ENCODE data around the gene HSPA4L.

- TF ChIP-seq POLR2A (IDR thresholded peaks at IDR 0.05; ENCODE audit: low read length) = no peak
- no peak for TF ChIP-seq GATA1 (IDR thresholded peaks at IDR 0.05; ENCODE audit: low read depth, low read length)
These were observed 22.2 kb upstream of the HSPA4L start for GRCh38 chr4:127759893-127760292.
